Bronchial epithelial cell (primary cell): ENCODE data around the gene CEP250. TPM values are rescaled to one million over a fixed set of nuclear protein-coding genes. Genes with fewer than 3 reads are reported as not detected.

ENCODE experiments used
- DNase-seq: peaks from one replicate; pipeline ENCODE4 v3.0.0-alpha.2; 2010; ENCODE audit warnings: low read depth
- FAIRE-seq: peaks from 2 replicates; lab custom pipeline; 2011; peaks lifted over from hg19 to GRCh38; lab: Jason Lieb, UNC
- H3K27me3 ChIP-seq: 2 replicates; pipeline ENCODE4 v1.5.1; 2011; ENCODE audit warnings: low read length; ENCODE audit not compliant: control insufficient read depth, insufficient read depth
- H3K36me3 ChIP-seq: 2 replicates; pipeline ENCODE4 v1.5.1; 2011; ENCODE audit warnings: low read length; ENCODE audit not compliant: control insufficient read depth, insufficient read depth
- H3K4me3 ChIP-seq: 2 replicates; pipeline ENCODE4 v1.5.1; 2011; ENCODE audit warnings: mild to moderate bottlenecking, low read depth, low read length, control low read depth
- CTCF ChIP-seq: IDR thresholded peaks from 2 replicates; pipeline ENCODE4 v1.5.1; 2011; ENCODE audit warnings: mild to moderate bottlenecking, moderate library complexity, low read length, control low read depth, inconsistent platforms; ENCODE audit not compliant: insufficient read depth, severe bottlenecking
- total RNA-seq: library from RNA; depleted of rRNA; stranded (reverse); fragments of >200 nt; gene quantifications from 2 replicates; pipeline ENCODE4 v1.2.1, GENCODE V29; 2014

Gene CEP250
- total RNA-seq, 1 donor from 2014 or later, result 15.0 TPM

- Histone ChIP-seq H3K36me3 (no peaks in the 10 kb centered on the region), H3K27me3 (no peaks in the 10 kb centered on the region), H3K4me3 (no peak overlapping the region)
- TF ChIP-seq CTCF, result no peak
- DNase-seq (no peak), FAIRE-seq (no peak)
These were observed 19.2 kb upstream of the CEP250 start for GRCh38 chr20:35436177-35436573.

GRCh38 chr20:35437599-35437998 is 17.8 kb upstream of the CEP250 start:
- DNase-seq, result no peak
- Histone ChIP-seq H3K4me3 (no peak overlapping the region), H3K36me3 (no peaks in the 10 kb centered on the region), H3K27me3 (no peaks in the 10 kb centered on the region)
- no peak for TF ChIP-seq CTCF
- no peak for FAIRE-seq

- Histone ChIP-seq H3K36me3 (no peaks in the 10 kb centered on the region), H3K4me3 (no peak overlapping the region), H3K27me3 (no peaks in the 10 kb centered on the region)
- FAIRE-seq, result no peak
- no peak for TF ChIP-seq CTCF
- no peak for DNase-seq
These were observed 12.4 kb upstream of the CEP250 start for GRCh38 chr20:35443003-35443402.

GRCh38 chr20:35444226-35444625 is 11.2 kb upstream of the CEP250 start:
- no peak overlapping the region for H3K4me3 ChIP-seq
- no peak for DNase-seq

GRCh38 chr20:35446356-35447078 is 8.9 kb upstream of the CEP250 start:
- Histone ChIP-seq H3K4me3 (no peak overlapping the region), H3K36me3 (no peaks in the 10 kb centered on the region), H3K27me3 (no peaks in the 10 kb centered on the region)
- DNase-seq, result no peak
- no peak for FAIRE-seq
- TF ChIP-seq CTCF, result no peak

More at GRCh38 chr20:35444226-35444625, 11.2 kb upstream of the CEP250 start:
- FAIRE-seq, result no peak
- H3K36me3 ChIP-seq, result no peaks in the 10 kb centered on the region
- no peak for TF ChIP-seq CTCF
- H3K27me3 ChIP-seq, result no peaks in the 10 kb centered on the region
